ENCODE results near the gene PSMC1.
"Not testable (repeated sequence)": the region's sequence is repeated elsewhere in the genome, so short reads cannot be mapped to it uniquely, and the experiment has no call there.

The PSMC1 gene

GRCh38 chr14:90246936-90247335 is 9.4 kb upstream of the PSMC1 start:
- no peak for DNase-seq (ENCODE audit: low read depth in 1 of 2, low spot score in 1 of 2)
- no peak overlapping the region for H3K4me3 ChIP-seq (replicated peaks; ENCODE audit: insufficient read depth, low read length)
- no peak for TF ChIP-seq GABPA (IDR thresholded peaks at IDR 0.05; ENCODE audit: low read depth)
- TF ChIP-seq REST (IDR thresholded peaks at IDR 0.05; ENCODE audit: insufficient replicate concordance, low read depth): no peak
- no peak for TF ChIP-seq SPI1 (IDR thresholded peaks at IDR 0.05; ENCODE audit: borderline replicate concordance, low read depth)
- TF ChIP-seq, protein P1, sequence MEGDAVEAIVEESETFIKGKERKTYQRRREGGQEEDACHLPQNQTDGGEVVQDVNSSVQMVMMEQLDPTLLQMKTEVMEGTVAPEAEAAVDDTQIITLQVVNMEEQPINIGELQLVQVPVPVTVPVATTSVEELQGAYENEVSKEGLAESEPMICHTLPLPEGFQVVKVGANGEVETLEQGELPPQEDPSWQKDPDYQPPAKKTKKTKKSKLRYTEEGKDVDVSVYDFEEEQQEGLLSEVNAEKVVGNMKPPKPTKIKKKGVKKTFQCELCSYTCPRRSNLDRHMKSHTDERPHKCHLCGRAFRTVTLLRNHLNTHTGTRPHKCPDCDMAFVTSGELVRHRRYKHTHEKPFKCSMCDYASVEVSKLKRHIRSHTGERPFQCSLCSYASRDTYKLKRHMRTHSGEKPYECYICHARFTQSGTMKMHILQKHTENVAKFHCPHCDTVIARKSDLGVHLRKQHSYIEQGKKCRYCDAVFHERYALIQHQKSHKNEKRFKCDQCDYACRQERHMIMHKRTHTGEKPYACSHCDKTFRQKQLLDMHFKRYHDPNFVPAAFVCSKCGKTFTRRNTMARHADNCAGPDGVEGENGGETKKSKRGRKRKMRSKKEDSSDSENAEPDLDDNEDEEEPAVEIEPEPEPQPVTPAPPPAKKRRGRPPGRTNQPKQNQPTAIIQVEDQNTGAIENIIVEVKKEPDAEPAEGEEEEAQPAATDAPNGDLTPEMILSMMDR (IDR thresholded peaks at IDR 0.05; ENCODE audit: insufficient read depth, low read length): no peak
- TF ChIP-seq POLR2AphosphoS5 (IDR thresholded peaks at IDR 0.05; ENCODE audit: low read depth): no peak

GRCh38 chr14:90247441-90247840 is 8.9 kb upstream of the PSMC1 start:
- H3K27me3 ChIP-seq (ENCODE audit: insufficient read depth, poor library complexity, severe bottlenecking); H3K27ac ChIP-seq (replicated peaks); H3K4me3 ChIP-seq (replicated peaks; ENCODE audit: insufficient read depth, low read length); DNase-seq (ENCODE audit: low read depth in 1 of 2, low spot score in 1 of 2): not testable (repeated sequence)

More at GRCh38 chr14:90246936-90247335, 9.4 kb upstream of the PSMC1 start:
- Histone ChIP-seq H3K27me3 (ENCODE audit: insufficient read depth, poor library complexity, severe bottlenecking) (no peaks in the 10 kb centered on the region), H3K27ac (replicated peaks) (no peak overlapping the region)

GRCh38 chr14:90248594-90248993 is 7.8 kb upstream of the PSMC1 start:
- no peak overlapping the region for H3K27ac ChIP-seq (replicated peaks)

GRCh38 chr14:90253826-90254225 is 2.5 kb upstream of the PSMC1 start:
- no peak for DNase-seq (ENCODE audit: low read depth in 1 of 2, low spot score in 1 of 2)
- TF ChIP-seq SPI1 (IDR thresholded peaks at IDR 0.05; ENCODE audit: borderline replicate concordance, low read depth): no peak
- no peak for TF ChIP-seq REST (IDR thresholded peaks at IDR 0.05; ENCODE audit: insufficient replicate concordance, low read depth)
- TF ChIP-seq, protein P1 (IDR thresholded peaks at IDR 0.05; ENCODE audit: insufficient read depth, low read length): no peak
- TF ChIP-seq GABPA (IDR thresholded peaks at IDR 0.05; ENCODE audit: low read depth): no peak
- TF ChIP-seq POLR2AphosphoS5 (IDR thresholded peaks at IDR 0.05; ENCODE audit: low read depth): no peak

More at GRCh38 chr14:90248594-90248993, 7.8 kb upstream of the PSMC1 start:
- TF ChIP-seq POLR2AphosphoS5 (IDR thresholded peaks at IDR 0.05; ENCODE audit: low read depth): no peak
- TF ChIP-seq SPI1 (IDR thresholded peaks at IDR 0.05; ENCODE audit: borderline replicate concordance, low read depth): no peak
- no peak for TF ChIP-seq REST (IDR thresholded peaks at IDR 0.05; ENCODE audit: insufficient replicate concordance, low read depth)
- TF ChIP-seq GABPA (IDR thresholded peaks at IDR 0.05; ENCODE audit: low read depth): no peak
- no peak for DNase-seq (ENCODE audit: low read depth in 1 of 2, low spot score in 1 of 2)
- Histone ChIP-seq H3K27me3 (ENCODE audit: insufficient read depth, poor library complexity, severe bottlenecking) (no peaks in the 10 kb centered on the region), H3K4me3 (replicated peaks; ENCODE audit: insufficient read depth, low read length) (no peak overlapping the region)

More at GRCh38 chr14:90253826-90254225, 2.5 kb upstream of the PSMC1 start:
- no peak overlapping the region for H3K4me3 ChIP-seq (replicated peaks; ENCODE audit: insufficient read depth, low read length)
- H3K27ac ChIP-seq (replicated peaks): no peak overlapping the region
- no peaks in the 10 kb centered on the region for H3K27me3 ChIP-seq (ENCODE audit: insufficient read depth, poor library complexity, severe bottlenecking)
